Transverse colon (tissue), 4 donors: ENCODE results near the gene CEP41. TPM values are rescaled to one million over a fixed set of nuclear protein-coding genes. Genes with fewer than 3 reads are reported as not detected.

Source experiments
- DNase-seq: peaks from one replicate; pipeline ENCODE4 v3.0.0-alpha.2; 2019
- H3K27ac ChIP-seq, 4 donors: fragments of 200-600 bp; sonication (generic); 2 replicates each; pipeline ENCODE4 v1.5.1; 2016 to 2018; ENCODE audit warnings: inconsistent platforms in 4 of 4
- H3K27me3 ChIP-seq: fragments of 200-600 bp; sonication (generic); 2 replicates; pipeline ENCODE4 v1.5.1; 2017; ENCODE audit warnings: inconsistent platforms
- H3K36me3 ChIP-seq, 4 donors: fragments of 200-600 bp; sonication (generic); 2 replicates each; pipeline ENCODE4 v1.5.1; 2017 to 2019; ENCODE audit warnings: inconsistent platforms in 4 of 4
- H3K4me1 ChIP-seq, 4 donors: fragments of 200-600 bp; sonication (generic); 2 replicates each; pipeline ENCODE4 v1.5.1; 2017 to 2020; ENCODE audit warnings: inconsistent platforms in 4 of 4
- H3K4me3 ChIP-seq, 4 donors: fragments of 200-600 bp; sonication (generic); 1 replicate in 1 of 4; 2 replicates in 3 of 4; pipeline versions ENCODE4 v1.5.1 to v1.6.1; 2017 to 2019; ENCODE audit warnings: inconsistent platforms in 4 of 4
- H3K9me3 ChIP-seq, 2 donors: fragments of 200-600 bp; sonication (generic); 2 replicates each; pipeline ENCODE4 v1.5.1; 2017 to 2019; ENCODE audit warnings: inconsistent platforms in 2 of 2
- EP300 ChIP-seq: sonication (generic); formaldehyde crosslinking; IDR thresholded peaks from one replicate; pipeline ENCODE4 v1.6.1; 2017; ENCODE audit warnings: antibody characterized with exemption, low read depth
- POLR2A ChIP-seq: fragments of 450-650 bp; IDR thresholded peaks from one replicate; pipeline ENCODE4 v1.6.1; 2016; ENCODE audit warnings: antibody characterized with exemption, mild to moderate bottlenecking, moderate library complexity
- POLR2AphosphoS5 ChIP-seq, 3 donors: sonication (generic); formaldehyde crosslinking; IDR thresholded peaks; one replicate each; pipeline ENCODE4 v1.6.1; 2016; ENCODE audit warnings: antibody characterized with exemption in 3 of 3
- WGBS, 2 donors: methylation state at CpG; one replicate each; pipeline ENCODE4 v1.1.5; 2018; ENCODE audit warnings: low coverage in 1 of 2; 5-methylcytosine and 5-hydroxymethylcytosine counted together
- in situ Hi-C, 4 donors: fragments of 200-750 bp; cut with MboI; loops; one replicate each; pipeline versions ENCODE4 v1.15.0 to v1.15.1; 2017; ENCODE audit warnings: low sequenced_read_pairs in 3 of 4, low pct_ligation_motif_present in 1 of 4, low pct_unique_long_range_greater_than_20kb in 1 of 4
- intact Hi-C: fragments of 100-400 bp; cut with DNase I; formaldehyde crosslinking; loops from one replicate; pipeline ENCODE4 v1.15.1; 2023; ENCODE audit warnings: low total_unique reads
- total RNA-seq, 4 donors: library from RNA; depleted of rRNA; stranded (reverse); fragments of >200 nt; gene quantifications; one replicate each; pipeline ENCODE4 v1.1.0, GENCODE V29; 2016
- TF ChIP-seq, protein P1 (sequence below), 5 experiments: fragments of 200-600 bp in 3 of 5; fragments of 450-650 bp in 2 of 5; sonication (generic) in 3 of 5; IDR thresholded peaks; 1 replicate in 2 of 5; 2 replicates in 3 of 5; pipeline ENCODE4 v1.5.1; 2016 to 2017; ENCODE audit warnings: antibody characterized with exemption in 5 of 5, inconsistent platforms in 3 of 5, mild to moderate bottlenecking in 2 of 5, moderate library complexity in 1 of 5

The CEP41 gene
- total RNA-seq, 4 donors from 2014 or later, result 0.75 to 4.8 (median 2.7) TPM; not detected in 1

DNA sequence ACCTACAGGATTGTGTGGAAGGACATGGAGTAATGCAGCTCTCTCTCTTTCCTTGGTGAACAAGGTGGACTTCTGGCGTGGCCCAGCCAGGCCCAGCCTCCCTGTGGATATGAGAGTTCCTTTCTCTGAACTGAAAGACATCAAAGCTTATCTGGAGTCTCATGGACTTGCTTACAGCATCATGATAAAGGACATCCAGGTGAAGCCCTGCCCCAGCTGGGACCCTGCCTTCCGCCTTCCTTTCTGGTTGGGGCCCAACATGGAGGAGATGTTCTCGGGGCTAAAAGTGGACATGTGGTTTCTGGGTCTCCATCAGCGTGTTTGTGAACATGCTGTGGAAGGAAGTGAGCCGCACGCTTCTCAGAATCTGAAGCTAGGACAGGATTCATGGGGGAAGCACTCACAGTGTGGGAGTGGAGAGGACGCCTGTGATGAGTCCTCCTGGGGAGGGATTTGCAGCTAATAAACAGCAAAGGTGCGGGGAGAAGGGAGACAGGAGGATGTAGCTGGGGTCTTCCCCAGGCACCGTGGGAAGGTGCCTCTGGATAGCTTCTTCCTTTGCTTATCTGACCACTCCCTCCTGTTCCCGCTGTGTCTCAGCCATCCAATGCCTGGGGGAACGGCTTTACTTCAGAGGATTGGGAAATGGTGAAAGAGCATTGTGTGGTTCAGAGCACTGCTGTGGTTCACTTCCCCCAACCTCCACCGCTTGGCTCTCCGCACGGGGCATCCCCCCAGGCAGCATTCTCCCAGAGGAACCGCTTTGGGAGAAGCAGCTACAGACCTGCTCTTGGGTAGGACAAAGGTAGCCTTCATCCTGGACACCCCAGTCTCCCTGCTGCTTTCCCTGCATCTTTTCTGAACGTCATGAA lies 90.7 kb downstream of the CEP41 start:
- Histone ChIP-seq H3K4me3 (no peak overlapping the region), H3K27ac (peak overlapping the region in 1 of 4 donors; percentile 66), H3K4me1 (peaks cover 0 to 17% (median 0%) of the 10 kb centered on the region in 4 donors), H3K27me3 (no peaks in the 10 kb centered on the region), H3K9me3 (no peaks in the 10 kb centered on the region), H3K36me3 (no peaks in the 10 kb centered on the region)
- TF ChIP-seq EP300 (no peak), POLR2AphosphoS5 (IDR thresholded peaks at IDR 0.05) (no peak), POLR2A (no peak)
- TF ChIP-seq, protein P1, sequence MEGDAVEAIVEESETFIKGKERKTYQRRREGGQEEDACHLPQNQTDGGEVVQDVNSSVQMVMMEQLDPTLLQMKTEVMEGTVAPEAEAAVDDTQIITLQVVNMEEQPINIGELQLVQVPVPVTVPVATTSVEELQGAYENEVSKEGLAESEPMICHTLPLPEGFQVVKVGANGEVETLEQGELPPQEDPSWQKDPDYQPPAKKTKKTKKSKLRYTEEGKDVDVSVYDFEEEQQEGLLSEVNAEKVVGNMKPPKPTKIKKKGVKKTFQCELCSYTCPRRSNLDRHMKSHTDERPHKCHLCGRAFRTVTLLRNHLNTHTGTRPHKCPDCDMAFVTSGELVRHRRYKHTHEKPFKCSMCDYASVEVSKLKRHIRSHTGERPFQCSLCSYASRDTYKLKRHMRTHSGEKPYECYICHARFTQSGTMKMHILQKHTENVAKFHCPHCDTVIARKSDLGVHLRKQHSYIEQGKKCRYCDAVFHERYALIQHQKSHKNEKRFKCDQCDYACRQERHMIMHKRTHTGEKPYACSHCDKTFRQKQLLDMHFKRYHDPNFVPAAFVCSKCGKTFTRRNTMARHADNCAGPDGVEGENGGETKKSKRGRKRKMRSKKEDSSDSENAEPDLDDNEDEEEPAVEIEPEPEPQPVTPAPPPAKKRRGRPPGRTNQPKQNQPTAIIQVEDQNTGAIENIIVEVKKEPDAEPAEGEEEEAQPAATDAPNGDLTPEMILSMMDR (IDR thresholded peaks at IDR 0.05), result no peak
- WGBS, 2 donors, result 74 to 86% methylated on average over 2 to 16 of the region's 16 CpGs
- DNase-seq, result no peak
- intact Hi-C loops, result no loop called here
- in situ Hi-C loops, result no loop called here

DNA sequence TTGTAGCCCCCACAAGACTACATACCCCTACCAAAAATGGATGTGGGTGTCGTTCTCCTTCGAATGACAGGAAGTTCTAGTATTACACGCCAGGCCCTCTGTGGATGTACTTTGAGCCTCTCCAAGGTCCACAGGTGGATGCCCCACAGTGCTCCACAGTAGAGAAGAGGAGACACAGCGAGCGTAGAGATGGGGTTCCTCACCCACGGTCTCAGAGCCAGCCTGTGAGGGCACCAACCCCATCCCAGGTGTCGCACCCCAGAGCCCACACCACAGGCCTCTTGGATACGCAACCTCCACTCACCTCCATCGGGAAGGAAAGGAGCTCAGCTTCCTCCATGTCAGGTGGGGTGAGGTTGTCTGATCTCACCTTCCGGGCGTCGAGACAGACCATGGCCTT lies 93.9 kb downstream of the CEP41 start:
- intact Hi-C loops, result no loop called here
- no peak for DNase-seq
- in situ Hi-C loops, result no loop called here
- H3K36me3 ChIP-seq, result no peaks in the 10 kb centered on the region
- H3K9me3 ChIP-seq, result no peaks in the 10 kb centered on the region
- no peak overlapping the region for H3K4me3 ChIP-seq
- peaks cover 0 to 12% (median 0%) of the 10 kb centered on the region in 4 donors for H3K4me1 ChIP-seq
- no peaks in the 10 kb centered on the region for H3K27me3 ChIP-seq
- no peak overlapping the region for H3K27ac ChIP-seq
- 89 to 100% methylated on average over 1 to 11 of the region's 12 CpGs for WGBS, 2 donors
- TF ChIP-seq EP300 (no peak), POLR2AphosphoS5 (IDR thresholded peaks at IDR 0.05) (no peak), POLR2A (no peak)
- TF ChIP-seq, protein P1 (IDR thresholded peaks at IDR 0.05), result no peak

DNA sequence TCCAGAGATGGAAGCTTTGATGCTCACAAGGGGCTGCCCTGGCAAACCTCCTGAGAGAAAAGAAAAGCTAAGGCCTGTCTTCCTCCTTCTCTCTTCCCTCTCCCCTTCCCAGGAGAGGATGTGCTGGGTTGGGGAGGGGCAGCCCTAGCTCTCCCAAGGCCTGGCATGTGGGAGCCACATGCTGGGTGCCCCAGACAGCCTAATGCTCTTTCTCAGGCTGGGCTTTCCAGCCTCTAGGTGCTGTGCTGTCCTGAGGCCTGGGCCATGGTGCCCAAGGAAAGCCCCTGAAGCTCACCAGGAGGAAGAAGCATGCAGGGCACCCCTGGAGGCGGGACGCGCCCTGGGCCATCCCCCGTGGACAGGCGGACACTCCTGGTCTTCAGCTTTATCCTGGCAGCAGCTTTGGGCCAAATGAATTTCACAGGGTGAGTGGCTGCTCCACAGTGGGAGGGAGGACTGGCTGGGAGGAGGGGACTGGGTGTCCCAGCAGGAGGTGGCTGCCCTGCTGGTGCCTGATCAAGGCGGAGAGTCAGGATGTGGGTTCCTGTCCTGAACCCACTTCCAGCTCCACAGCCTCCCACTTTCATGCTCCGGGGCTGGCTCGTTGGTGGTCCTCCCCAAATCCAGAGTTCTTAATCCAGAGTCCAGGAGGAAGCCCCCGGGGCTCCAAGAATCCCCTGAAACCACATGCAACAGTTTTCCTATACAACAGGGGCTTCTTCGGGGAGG lies 94.5 kb downstream of the CEP41 start:
- Histone ChIP-seq H3K27me3 (no peaks in the 10 kb centered on the region), H3K9me3 (no peaks in the 10 kb centered on the region), H3K4me1 (peaks cover 0 to 8% (median 0%) of the 10 kb centered on the region in 4 donors), H3K4me3 (no peak overlapping the region), H3K36me3 (no peaks in the 10 kb centered on the region), H3K27ac (no peak overlapping the region)
- no peak for TF ChIP-seq POLR2AphosphoS5 (IDR thresholded peaks at IDR 0.05)
- TF ChIP-seq, protein P1 (IDR thresholded peaks at IDR 0.05), result no peak
- TF ChIP-seq EP300, result no peak
- no peak for TF ChIP-seq POLR2A
- intact Hi-C loops (no loop called here), in situ Hi-C loops (no loop called here)
- no peak for DNase-seq
- 91% methylated on average over 10 of the region's 10 CpGs; no CpG with 5 or more reads in 1 of the 2 donors for WGBS, 2 donors

DNA sequence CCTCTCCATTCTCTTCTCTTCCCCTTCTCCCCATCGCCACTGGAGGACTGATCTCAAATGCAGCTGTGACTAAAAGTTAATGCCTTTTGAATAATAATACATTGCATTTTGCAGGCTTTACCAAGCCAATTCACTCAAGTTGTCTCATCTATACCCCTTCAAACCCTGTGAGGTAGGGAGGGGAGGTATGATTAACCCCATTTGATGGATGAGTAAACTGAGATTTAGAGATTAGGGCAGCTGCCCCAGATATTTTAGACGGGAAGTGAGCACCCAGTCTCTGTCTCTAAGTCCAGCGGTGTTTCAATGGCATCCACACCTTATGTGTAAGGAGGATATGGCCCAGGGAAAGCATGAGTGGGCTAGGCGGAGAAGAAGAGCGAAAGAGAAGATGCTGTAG lies 95.1 kb downstream of the CEP41 start:
- intact Hi-C loops (no loop called here), in situ Hi-C loops (no loop called here)
- WGBS, 2 donors, result 82 to 85% methylated on average over 4 of the region's 5 CpGs
- Histone ChIP-seq H3K4me1 (peaks cover 0 to 2% (median 0%) of the 10 kb centered on the region in 4 donors), H3K9me3 (no peaks in the 10 kb centered on the region), H3K4me3 (no peak overlapping the region), H3K27ac (no peak overlapping the region), H3K27me3 (no peaks in the 10 kb centered on the region), H3K36me3 (no peaks in the 10 kb centered on the region)
- no peak for TF ChIP-seq POLR2A
- no peak for TF ChIP-seq POLR2AphosphoS5 (IDR thresholded peaks at IDR 0.05)
- TF ChIP-seq EP300, result no peak
- TF ChIP-seq, protein P1 (IDR thresholded peaks at IDR 0.05), result no peak
- DNase-seq, result no peak
